Activated CD4-positive, alpha-beta memory T cell treated with anti-CD3 and anti-CD28 coated beads, Interleukin-2, amount 10 ng/mL, durations not matched to agents 7 days and 5 days (primary cell): ENCODE results near the gene ELANE. TPM values are rescaled to one million over a fixed set of nuclear protein-coding genes. Genes with fewer than 3 reads are reported as not detected.

ENCODE experiments used
- total RNA-seq, 2 experiments: library from RNA; stranded (reverse); gene quantifications; one replicate each; pipeline ENCODE4 v1.2.3, GENCODE V29; 2021

Gene ELANE
- total RNA-seq, 2 experiments from 2014 or later: not detected

Other genes starting within 250 kb of the ELANE start
- 10 to 100 TPM; 44.8 to 45.1 TPM for gene POLRMT, start 218.8 kb upstream of the ELANE start, total RNA-seq
- gene FGF22, start 212.4 kb upstream of the ELANE start, total RNA-seq: not detected
- gene RNF126, start 189.1 kb upstream of the ELANE start, total RNA-seq: 10 to 100 TPM; 80.6 to 82.2 TPM
- gene FSTL3, start 175.9 kb upstream of the ELANE start, total RNA-seq: 1 to 10 TPM; 2.5 to 3.0 TPM
- not detected for gene PRSS57, start 156.9 kb upstream of the ELANE start, total RNA-seq
- gene PALM, start 143.4 kb upstream of the ELANE start, total RNA-seq: not detected
- not detected for gene MISP, start 101.2 kb upstream of the ELANE start, total RNA-seq
- gene PTBP1, start 54.9 kb upstream of the ELANE start, total RNA-seq: 100 to 1,000 TPM; 385 to 406 TPM
- gene PLPPR3, start 30.3 kb upstream of the ELANE start, total RNA-seq: not detected
- not detected for gene AZU1, start 24.5 kb upstream of the ELANE start, total RNA-seq
- gene PRTN3, start 11.3 kb upstream of the ELANE start, total RNA-seq: not detected
- gene CFD, start 7.4 kb downstream of the ELANE start, total RNA-seq: 1 to 10 TPM in 1 of 2 experiments, under 1 TPM in 1; 0.78 to 1.6 TPM
- 10 to 100 TPM; 62.2 to 64.0 TPM for gene MED16, start 40.9 kb downstream of the ELANE start, total RNA-seq
- not detected for gene RNU6-9, start 41.2 kb downstream of the ELANE start, total RNA-seq
- gene R3HDM4, start 60.9 kb downstream of the ELANE start, total RNA-seq: 100 to 1,000 TPM; 111 to 116 TPM
- gene KISS1R, start 65.0 kb downstream of the ELANE start, total RNA-seq: 1 to 10 TPM; 1.8 to 2.3 TPM
- 10 to 100 TPM; 32.4 to 34.0 TPM for gene ARID3A, start 73.7 kb downstream of the ELANE start, total RNA-seq
- 10 to 100 TPM; 42.0 to 44.3 TPM for gene WDR18, start 132.0 kb downstream of the ELANE start, total RNA-seq
- under 1 TPM in 1 of 2 experiments, not detected in 1; 0.08 TPM for gene GRIN3B, start 148.1 kb downstream of the ELANE start, total RNA-seq
- gene TMEM259, start 168.8 kb downstream of the ELANE start, total RNA-seq: 100 to 1,000 TPM; 181 TPM
- not detected for gene RNU6-2, start 169.2 kb downstream of the ELANE start, total RNA-seq
- gene CNN2, start 174.3 kb downstream of the ELANE start, total RNA-seq: 100 to 1,000 TPM; 513 to 519 TPM
- 10 to 100 TPM; 92.7 to 95.1 TPM for gene ABCA7, start 187.8 kb downstream of the ELANE start, total RNA-seq
- gene ARHGAP45, start 214.9 kb downstream of the ELANE start, total RNA-seq: 100 to 1,000 TPM; 419 to 437 TPM
- 100 to 1,000 TPM; 116 to 120 TPM for gene POLR2E, start 243.1 kb downstream of the ELANE start, total RNA-seq